GM23338 (cell line): ENCODE results near the gene CDCP1. TPM values are rescaled to one million over a fixed set of nuclear protein-coding genes. Genes with fewer than 3 reads are reported as not detected.

ENCODE experiments used
- ATAC-seq: fragments of 200-7000 bp; cut with Tn5 transposase; 3 replicates; pipeline ENCODE4 v1.9.1; 2020
- DNase-seq: peaks from one replicate; pipeline ENCODE4 v3.0.0-alpha.2; 2015; ENCODE audit warnings: low spot score
- H2AFZ ChIP-seq: fragments of 200-600 bp; sonication (generic); 2 replicates; pipeline ENCODE4 v1.8.0; 2016; ENCODE audit warnings: antibody characterized with exemption, mild to moderate bottlenecking, moderate library complexity
- H3F3A ChIP-seq: fragments of 200-600 bp; sonication (generic); replicated peaks from 2 replicates; pipeline ENCODE4 v1.8.0; 2017; ENCODE audit warnings: antibody characterized with exemption, mixed run types, low read depth
- H3K27ac ChIP-seq: fragments of 200-600 bp; sonication (generic); 2 replicates; pipeline ENCODE4 v1.6.1; 2016; ENCODE audit warnings: low read depth
- H3K27me3 ChIP-seq: fragments of 200-600 bp; sonication (generic); 2 replicates; pipeline ENCODE4 v1.8.0; 2016; ENCODE audit warnings: mild to moderate bottlenecking, mixed run types, moderate library complexity; ENCODE audit not compliant: insufficient read depth
- H3K36me3 ChIP-seq: fragments of 200-600 bp; sonication (generic); 2 replicates; pipeline ENCODE4 v1.8.0; 2016; ENCODE audit warnings: mild to moderate bottlenecking; ENCODE audit not compliant: insufficient read depth
- H3K4me1 ChIP-seq: fragments of 200-600 bp; sonication (generic); 2 replicates; pipeline ENCODE4 v1.8.0; 2016; ENCODE audit warnings: mild to moderate bottlenecking, moderate library complexity; ENCODE audit not compliant: insufficient read depth
- H3K4me2 ChIP-seq: fragments of 200-600 bp; sonication (generic); 2 replicates; pipeline ENCODE4 v1.7.1; 2017; ENCODE audit warnings: mixed run types
- H3K4me3 ChIP-seq: fragments of 200-600 bp; sonication (generic); 2 replicates; pipeline ENCODE4 v1.6.1; 2016; ENCODE audit warnings: mixed run types
- H3K79me2 ChIP-seq: fragments of 200-600 bp; sonication (generic); replicated peaks from 2 replicates; pipeline ENCODE4 v1.8.0; 2017; ENCODE audit warnings: mild to moderate bottlenecking; ENCODE audit not compliant: insufficient read depth
- H3K9me2 ChIP-seq: fragments of 200-600 bp; sonication (generic); 2 replicates; pipeline ENCODE4 v1.8.0; 2017; ENCODE audit not compliant: insufficient read depth
- H4K20me1 ChIP-seq: fragments of 200-600 bp; sonication (generic); replicated peaks from 2 replicates; pipeline ENCODE4 v1.8.0; 2017; ENCODE audit warnings: mild to moderate bottlenecking; ENCODE audit not compliant: insufficient read depth
- H3K27ac Mint-ChIP-seq: 2 replicates; pipeline ENCODE4 v1.8.0; 2020; ENCODE audit warnings: inconsistent platforms, mild to moderate bottlenecking, moderate library complexity, mixed read lengths
- H3K27me3 Mint-ChIP-seq: 3 replicates; pipeline ENCODE4 v1.8.0; 2022; ENCODE audit warnings: low read depth, mild to moderate bottlenecking, moderate library complexity, mixed read lengths, inconsistent platforms; ENCODE audit not compliant: insufficient read depth, poor library complexity
- H3K36me3 Mint-ChIP-seq: 3 replicates; pipeline ENCODE4 v1.8.0; 2021; ENCODE audit warnings: low read depth, mild to moderate bottlenecking, inconsistent platforms, moderate library complexity, mixed read lengths
- H3K4me1 Mint-ChIP-seq: 3 replicates; pipeline ENCODE4 v1.8.0; 2020; ENCODE audit warnings: mild to moderate bottlenecking, inconsistent platforms, mixed read lengths
- H3K4me3 Mint-ChIP-seq: 3 replicates; pipeline ENCODE4 v1.8.0; 2021; ENCODE audit warnings: moderate library complexity, mild to moderate bottlenecking, inconsistent platforms, mixed read lengths
- H3K9me3 Mint-ChIP-seq: 3 replicates; pipeline ENCODE4 v1.8.0; 2020; ENCODE audit warnings: moderate library complexity, mild to moderate bottlenecking, inconsistent platforms, mixed read lengths
- POLR2AphosphoS5 ChIP-seq: IDR thresholded peaks from 2 replicates; pipeline ENCODE4 v1.6.1; 2016; ENCODE audit warnings: antibody characterized with exemption, low read depth
- STAT1 ChIP-seq: IDR thresholded peaks from one replicate; pipeline ENCODE4 v1.6.1; 2016; ENCODE audit warnings: antibody characterized with exemption; ENCODE audit not compliant: unreplicated experiment
- ZNF114 ChIP-seq: fragments of 250-450 bp; sonication (Bioruptor Pico); IDR thresholded peaks from 2 replicates; pipeline ENCODE4 v1.5.0; 2020; ENCODE audit warnings: mild to moderate bottlenecking, moderate library complexity
- ZNF331 ChIP-seq: fragments of 250-450 bp; sonication (Bioruptor Pico); IDR thresholded peaks from 2 replicates; pipeline ENCODE4 v1.5.0; 2020; ENCODE audit warnings: low read depth, mild to moderate bottlenecking, moderate library complexity
- polyA plus RNA-seq: library from polyadenylated mRNA; unstranded; fragments of >200 nt; fragmentation: Nextera tagmentation; extraction: Ambion mirVana; gene quantifications from 2 replicates; pipeline ENCODE4 v1.2.1, GENCODE V29; 2016
- total RNA-seq: library from RNA; depleted of rRNA; stranded (reverse); fragments of >200 nt; shearing (Covaris generic); gene quantifications from 2 replicates; pipeline ENCODE4 v1.2.3, GENCODE V29; 2014
- TF ChIP-seq, protein P1 (sequence below): IDR thresholded peaks from 2 replicates; pipeline ENCODE4 v1.6.1; 2016; ENCODE audit warnings: antibody characterized with exemption
- TF ChIP-seq, protein P2 (sequence below): fragments of 250-450 bp; sonication (Bioruptor Pico); IDR thresholded peaks from 2 replicates; pipeline ENCODE4 v1.5.0; 2020; ENCODE audit warnings: mild to moderate bottlenecking, moderate library complexity
- TF ChIP-seq, protein P3 (sequence below): IDR thresholded peaks from one replicate; pipeline ENCODE4 v1.6.1; 2018; ENCODE audit warnings: antibody characterized with exemption; ENCODE audit not compliant: unreplicated experiment

Gene CDCP1
- total and polyA plus RNA-seq, 2 experiments from 2014 or later = 7.7 to 20.1 TPM

DNA sequence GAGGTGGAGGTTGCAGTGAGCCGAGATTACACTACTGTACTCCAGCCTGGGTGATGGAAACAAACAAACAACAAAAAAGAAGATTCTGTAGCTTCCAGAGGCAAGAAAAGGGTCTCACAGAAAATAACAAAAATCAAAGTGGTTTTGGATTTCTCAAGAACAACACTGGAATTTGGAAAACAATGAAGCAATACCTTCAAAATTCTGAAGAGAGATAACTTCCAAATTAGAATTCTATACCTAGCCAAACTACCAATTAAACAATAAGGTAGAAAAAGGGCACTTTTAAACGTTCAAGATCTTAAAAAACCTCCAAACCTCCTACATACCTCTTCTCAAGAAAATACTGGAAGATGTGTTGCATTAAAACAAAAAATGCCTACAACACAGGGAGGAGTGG, 4.9 kb upstream of the CDCP1 start:
- no peak overlapping the region for H3K4me3 ChIP-seq
- no peaks in the 10 kb centered on the region for H3K36me3 ChIP-seq
- peaks cover 3% of the 10 kb centered on the region; the same call in 1 of the 2 replicates for H3K4me1 ChIP-seq
- H3K4me2 ChIP-seq = no peak overlapping the region
- H4K20me1 ChIP-seq = no peaks in the 10 kb centered on the region
- no peak overlapping the region for H3K27ac ChIP-seq
- H3K4me3 Mint-ChIP-seq = no peak overlapping the region
- no peaks in the 10 kb centered on the region for H3K79me2 ChIP-seq
- TF ChIP-seq ZNF114 (CRISPR knock-in tag) (no peak), POLR2AphosphoS5 (no peak), ZNF331 (CRISPR knock-in tag) (no peak), STAT1 (no peak)
- TF ChIP-seq, protein P1, sequence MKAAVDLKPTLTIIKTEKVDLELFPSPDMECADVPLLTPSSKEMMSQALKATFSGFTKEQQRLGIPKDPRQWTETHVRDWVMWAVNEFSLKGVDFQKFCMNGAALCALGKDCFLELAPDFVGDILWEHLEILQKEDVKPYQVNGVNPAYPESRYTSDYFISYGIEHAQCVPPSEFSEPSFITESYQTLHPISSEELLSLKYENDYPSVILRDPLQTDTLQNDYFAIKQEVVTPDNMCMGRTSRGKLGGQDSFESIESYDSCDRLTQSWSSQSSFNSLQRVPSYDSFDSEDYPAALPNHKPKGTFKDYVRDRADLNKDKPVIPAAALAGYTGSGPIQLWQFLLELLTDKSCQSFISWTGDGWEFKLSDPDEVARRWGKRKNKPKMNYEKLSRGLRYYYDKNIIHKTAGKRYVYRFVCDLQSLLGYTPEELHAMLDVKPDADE = no peak
- TF ChIP-seq, protein P2, sequence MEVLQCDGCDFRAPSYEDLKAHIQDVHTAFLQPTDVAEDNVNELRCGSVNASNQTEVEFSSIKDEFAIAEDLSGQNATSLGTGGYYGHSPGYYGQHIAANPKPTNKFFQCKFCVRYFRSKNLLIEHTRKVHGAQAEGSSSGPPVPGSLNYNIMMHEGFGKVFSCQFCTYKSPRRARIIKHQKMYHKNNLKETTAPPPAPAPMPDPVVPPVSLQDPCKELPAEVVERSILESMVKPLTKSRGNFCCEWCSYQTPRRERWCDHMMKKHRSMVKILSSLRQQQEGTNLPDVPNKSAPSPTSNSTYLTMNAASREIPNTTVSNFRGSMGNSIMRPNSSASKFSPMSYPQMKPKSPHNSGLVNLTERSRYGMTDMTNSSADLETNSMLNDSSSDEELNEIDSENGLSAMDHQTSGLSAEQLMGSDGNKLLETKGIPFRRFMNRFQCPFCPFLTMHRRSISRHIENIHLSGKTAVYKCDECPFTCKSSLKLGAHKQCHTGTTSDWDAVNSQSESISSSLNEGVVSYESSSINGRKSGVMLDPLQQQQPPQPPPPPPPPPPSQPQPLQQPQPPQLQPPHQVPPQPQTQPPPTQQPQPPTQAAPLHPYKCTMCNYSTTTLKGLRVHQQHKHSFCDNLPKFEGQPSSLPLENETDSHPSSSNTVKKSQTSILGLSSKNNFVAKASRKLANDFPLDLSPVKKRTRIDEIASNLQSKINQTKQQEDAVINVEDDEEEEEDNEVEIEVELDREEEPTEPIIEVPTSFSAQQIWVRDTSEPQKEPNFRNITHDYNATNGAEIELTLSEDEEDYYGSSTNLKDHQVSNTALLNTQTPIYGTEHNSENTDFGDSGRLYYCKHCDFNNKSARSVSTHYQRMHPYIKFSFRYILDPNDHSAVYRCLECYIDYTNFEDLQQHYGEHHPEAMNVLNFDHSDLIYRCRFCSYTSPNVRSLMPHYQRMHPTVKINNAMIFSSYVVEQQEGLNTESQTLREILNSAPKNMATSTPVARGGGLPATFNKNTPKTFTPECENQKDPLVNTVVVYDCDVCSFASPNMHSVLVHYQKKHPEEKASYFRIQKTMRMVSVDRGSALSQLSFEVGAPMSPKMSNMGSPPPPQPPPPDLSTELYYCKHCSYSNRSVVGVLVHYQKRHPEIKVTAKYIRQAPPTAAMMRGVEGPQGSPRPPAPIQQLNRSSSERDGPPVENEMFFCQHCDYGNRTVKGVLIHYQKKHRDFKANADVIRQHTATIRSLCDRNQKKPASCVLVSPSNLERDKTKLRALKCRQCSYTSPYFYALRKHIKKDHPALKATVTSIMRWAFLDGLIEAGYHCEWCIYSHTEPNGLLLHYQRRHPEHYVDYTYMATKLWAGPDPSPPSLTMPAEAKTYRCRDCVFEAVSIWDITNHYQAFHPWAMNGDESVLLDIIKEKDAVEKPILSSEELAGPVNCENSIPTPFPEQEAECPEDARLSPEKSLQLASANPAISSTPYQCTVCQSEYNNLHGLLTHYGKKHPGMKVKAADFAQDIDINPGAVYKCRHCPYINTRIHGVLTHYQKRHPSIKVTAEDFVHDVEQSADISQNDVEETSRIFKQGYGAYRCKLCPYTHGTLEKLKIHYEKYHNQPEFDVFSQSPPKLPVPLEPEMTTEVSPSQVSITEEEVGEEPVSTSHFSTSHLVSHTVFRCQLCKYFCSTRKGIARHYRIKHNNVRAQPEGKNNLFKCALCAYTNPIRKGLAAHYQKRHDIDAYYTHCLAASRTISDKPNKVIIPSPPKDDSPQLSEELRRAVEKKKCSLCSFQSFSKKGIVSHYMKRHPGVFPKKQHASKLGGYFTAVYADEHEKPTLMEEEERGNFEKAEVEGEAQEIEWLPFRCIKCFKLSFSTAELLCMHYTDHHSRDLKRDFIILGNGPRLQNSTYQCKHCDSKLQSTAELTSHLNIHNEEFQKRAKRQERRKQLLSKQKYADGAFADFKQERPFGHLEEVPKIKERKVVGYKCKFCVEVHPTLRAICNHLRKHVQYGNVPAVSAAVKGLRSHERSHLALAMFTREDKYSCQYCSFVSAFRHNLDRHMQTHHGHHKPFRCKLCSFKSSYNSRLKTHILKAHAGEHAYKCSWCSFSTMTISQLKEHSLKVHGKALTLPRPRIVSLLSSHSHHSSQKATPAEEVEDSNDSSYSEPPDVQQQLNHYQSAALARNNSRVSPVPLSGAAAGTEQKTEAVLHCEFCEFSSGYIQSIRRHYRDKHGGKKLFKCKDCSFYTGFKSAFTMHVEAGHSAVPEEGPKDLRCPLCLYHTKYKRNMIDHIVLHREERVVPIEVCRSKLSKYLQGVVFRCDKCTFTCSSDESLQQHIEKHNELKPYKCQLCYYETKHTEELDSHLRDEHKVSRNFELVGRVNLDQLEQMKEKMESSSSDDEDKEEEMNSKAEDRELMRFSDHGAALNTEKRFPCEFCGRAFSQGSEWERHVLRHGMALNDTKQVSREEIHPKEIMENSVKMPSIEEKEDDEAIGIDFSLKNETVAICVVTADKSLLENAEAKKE (CRISPR knock-in tag) = no peak
- TF ChIP-seq, protein P3, sequence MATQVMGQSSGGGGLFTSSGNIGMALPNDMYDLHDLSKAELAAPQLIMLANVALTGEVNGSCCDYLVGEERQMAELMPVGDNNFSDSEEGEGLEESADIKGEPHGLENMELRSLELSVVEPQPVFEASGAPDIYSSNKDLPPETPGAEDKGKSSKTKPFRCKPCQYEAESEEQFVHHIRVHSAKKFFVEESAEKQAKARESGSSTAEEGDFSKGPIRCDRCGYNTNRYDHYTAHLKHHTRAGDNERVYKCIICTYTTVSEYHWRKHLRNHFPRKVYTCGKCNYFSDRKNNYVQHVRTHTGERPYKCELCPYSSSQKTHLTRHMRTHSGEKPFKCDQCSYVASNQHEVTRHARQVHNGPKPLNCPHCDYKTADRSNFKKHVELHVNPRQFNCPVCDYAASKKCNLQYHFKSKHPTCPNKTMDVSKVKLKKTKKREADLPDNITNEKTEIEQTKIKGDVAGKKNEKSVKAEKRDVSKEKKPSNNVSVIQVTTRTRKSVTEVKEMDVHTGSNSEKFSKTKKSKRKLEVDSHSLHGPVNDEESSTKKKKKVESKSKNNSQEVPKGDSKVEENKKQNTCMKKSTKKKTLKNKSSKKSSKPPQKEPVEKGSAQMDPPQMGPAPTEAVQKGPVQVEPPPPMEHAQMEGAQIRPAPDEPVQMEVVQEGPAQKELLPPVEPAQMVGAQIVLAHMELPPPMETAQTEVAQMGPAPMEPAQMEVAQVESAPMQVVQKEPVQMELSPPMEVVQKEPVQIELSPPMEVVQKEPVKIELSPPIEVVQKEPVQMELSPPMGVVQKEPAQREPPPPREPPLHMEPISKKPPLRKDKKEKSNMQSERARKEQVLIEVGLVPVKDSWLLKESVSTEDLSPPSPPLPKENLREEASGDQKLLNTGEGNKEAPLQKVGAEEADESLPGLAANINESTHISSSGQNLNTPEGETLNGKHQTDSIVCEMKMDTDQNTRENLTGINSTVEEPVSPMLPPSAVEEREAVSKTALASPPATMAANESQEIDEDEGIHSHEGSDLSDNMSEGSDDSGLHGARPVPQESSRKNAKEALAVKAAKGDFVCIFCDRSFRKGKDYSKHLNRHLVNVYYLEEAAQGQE = no peak
- peaks cover 18% of the 10 kb centered on the region for H3K27me3 ChIP-seq
- DNase-seq (no peak), ATAC-seq (no peak)
- H3F3A ChIP-seq = no peaks in the 10 kb centered on the region
- no peaks in the 10 kb centered on the region; the same call in 2 of the 3 replicates for H3K36me3 Mint-ChIP-seq
- 0 out of 2 replicates have a peak, but pooled peaks cover 2% of the 10 kb centered on the region for H3K9me2 ChIP-seq
- no peak overlapping the region for H3K27ac Mint-ChIP-seq
- H3K9me3 Mint-ChIP-seq = no peaks in the 10 kb centered on the region; the same call in 2 of the 3 replicates
- H2AFZ ChIP-seq = no peak overlapping the region
- peaks cover 18% of the 10 kb centered on the region for H3K27me3 Mint-ChIP-seq
- H3K4me1 Mint-ChIP-seq = peaks cover 9% of the 10 kb centered on the region; the same call in 2 of the 3 replicates
